ENCODE results near the gene ZNF471.
A peak's percentile ranks its signal among the peaks of the same experiment; 100 is the strongest.

The ZNF471 gene

DNA sequence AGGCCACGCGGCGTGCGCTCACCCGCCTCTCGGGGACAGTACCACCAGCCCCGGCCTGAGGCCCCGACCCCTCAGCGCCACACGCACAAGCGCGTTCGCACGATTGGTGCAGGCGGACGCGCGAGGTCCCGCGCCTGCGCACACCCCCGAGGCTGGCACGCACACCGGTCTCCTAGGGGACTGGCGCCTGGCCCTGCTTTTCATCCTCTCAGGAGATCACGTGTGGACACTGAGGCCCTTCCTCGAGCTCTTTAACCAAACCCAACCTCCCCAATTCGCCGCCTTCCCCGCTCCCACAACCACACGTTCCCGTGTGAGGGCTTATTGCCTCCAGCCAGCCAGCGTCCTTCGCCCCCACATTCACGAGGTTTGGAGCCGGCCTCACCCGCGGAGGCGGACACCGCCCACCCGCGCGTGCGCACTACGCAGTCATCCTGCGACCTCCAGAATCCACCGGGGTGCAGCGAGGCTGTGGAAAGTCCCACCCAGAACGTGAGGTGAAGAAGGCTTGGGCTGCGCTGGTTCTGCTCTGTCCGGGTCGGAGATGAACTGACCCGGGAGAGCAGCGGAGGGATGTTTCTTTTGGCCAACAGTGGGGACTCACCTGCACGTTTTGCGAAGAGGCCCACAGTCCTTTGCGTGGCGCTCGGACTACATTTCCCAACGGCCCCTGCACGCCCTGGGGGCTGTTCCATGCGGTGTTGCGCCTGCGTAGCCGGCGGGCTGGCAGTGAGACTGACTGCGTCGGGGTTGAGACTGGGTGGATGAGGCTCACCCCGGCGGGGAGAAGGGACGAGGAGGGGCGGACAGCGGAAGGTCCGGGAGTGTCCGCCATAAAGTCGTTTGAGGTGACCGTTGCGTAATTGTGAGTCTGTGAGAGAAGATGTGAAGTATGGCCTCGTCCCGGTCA is 30.0 kb upstream of the ZNF471 start:
- Histone ChIP-seq H3K4ac (ENCODE audit: low read depth, low read length) (peak overlapping the region; percentile 17), H3K27ac (ENCODE audit: low read depth, low read length) (no peak overlapping the region), H3K4me1 (ENCODE audit: control insufficient read depth in 1 of 2, insufficient read depth in 2 of 2, low read length in 2 of 2) (peaks cover 5 to 10% of the 10 kb centered on the region in 2 experiments), H2BK5ac (ENCODE audit: low read depth, low read length, poor library complexity) (peak overlapping the region; percentile 59), H3K79me1 (ENCODE audit: low read length) (peaks cover 13% of the 10 kb centered on the region), H3K9me3 (ENCODE audit: insufficient read depth, low read depth, low read length) (peaks cover 3% of the 10 kb centered on the region), H4K91ac (ENCODE audit: low read depth, low read length) (peak overlapping the region; percentile 60), H3K14ac (ENCODE audit: low read length) (peak overlapping the region; percentile 50), H3K4me3 (ENCODE audit: low read depth, low read length) (peak overlapping the region; percentile 100), H4K8ac (ENCODE audit: low read depth, low read length) (peak overlapping the region; percentile 90), H3K27me3 (ENCODE audit: insufficient read depth, low read length) (no peaks in the 10 kb centered on the region), H2AK5ac (ENCODE audit: low read length) (no peak overlapping the region), H2BK120ac (ENCODE audit: insufficient read depth, low read length, poor library complexity) (peak overlapping the region; percentile 43), H3K79me2 (ENCODE audit: control insufficient read depth, insufficient read depth, low read length, poor library complexity) (peaks cover 11% of the 10 kb centered on the region), H3K18ac (ENCODE audit: low read length) (peak overlapping the region; percentile 68), H2BK12ac (ENCODE audit: low read length) (no peak overlapping the region), H3K4me2 (ENCODE audit: low read length) (peak overlapping the region; percentile 92), H2AFZ (ENCODE audit: insufficient read depth, low read length, poor library complexity) (peak overlapping the region; percentile 96), H3K9ac (ENCODE audit: low read length) (peak overlapping the region; percentile 81), H3K23ac (ENCODE audit: low read length) (no peak overlapping the region), H3K36me3 (ENCODE audit: control insufficient read depth in 1 of 2, insufficient read depth in 2 of 2, low read length in 2 of 2) (no peaks in the 10 kb centered on the region), H4K12ac (ENCODE audit: low read depth, low read length) (peak overlapping the region; percentile 67)
- peak; percentile 52 to 87 for DNase-seq
- no CpG with 5 or more reads among the region's 80 CpGs for WGBS (ENCODE audit: extremely low coverage, insufficient coverage, insufficient read length)

DNA sequence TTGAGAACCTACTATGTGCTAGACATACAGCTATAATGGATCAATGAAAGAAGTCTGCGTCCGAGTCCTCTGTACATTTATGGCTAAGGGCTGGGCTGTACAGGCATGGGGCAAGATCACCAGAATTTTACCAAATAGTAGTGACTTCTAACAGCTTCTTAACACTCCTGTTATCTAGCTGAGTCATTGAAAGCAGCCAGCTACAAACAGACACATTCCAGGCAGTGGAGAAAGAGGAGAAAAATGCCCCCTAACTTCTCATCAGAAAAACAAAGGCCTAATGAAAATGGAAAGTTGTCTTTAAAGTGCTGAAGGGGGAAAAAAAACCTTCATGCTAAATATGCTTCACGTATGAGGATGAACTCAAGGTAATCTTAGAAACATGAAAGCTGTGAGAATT is 16.3 kb upstream of the ZNF471 start:
- Histone ChIP-seq H3K4ac (ENCODE audit: low read depth, low read length) (no peak overlapping the region), H3K4me3 (ENCODE audit: low read depth, low read length) (no peak overlapping the region), H3K14ac (ENCODE audit: low read length) (no peak overlapping the region), H3K36me3 (ENCODE audit: control insufficient read depth in 1 of 2, insufficient read depth in 2 of 2, low read length in 2 of 2) (peaks cover 2 to 5% of the 10 kb centered on the region in 2 experiments), H3K18ac (ENCODE audit: low read length) (no peak overlapping the region), H4K91ac (ENCODE audit: low read depth, low read length) (no peak overlapping the region), H3K79me2 (ENCODE audit: control insufficient read depth, insufficient read depth, low read length, poor library complexity) (no peaks in the 10 kb centered on the region), H3K27ac (ENCODE audit: low read depth, low read length) (peak overlapping the region; percentile 72), H3K4me2 (ENCODE audit: low read length) (no peak overlapping the region), H3K9ac (ENCODE audit: low read length) (no peak overlapping the region), H3K4me1 (ENCODE audit: control insufficient read depth in 1 of 2, insufficient read depth in 2 of 2, low read length in 2 of 2) (peaks cover 2 to 6% of the 10 kb centered on the region in 2 experiments), H2BK120ac (ENCODE audit: insufficient read depth, low read length, poor library complexity) (no peak overlapping the region), H2AFZ (ENCODE audit: insufficient read depth, low read length, poor library complexity) (no peak overlapping the region), H2AK5ac (ENCODE audit: low read length) (no peak overlapping the region), H4K8ac (ENCODE audit: low read depth, low read length) (no peak overlapping the region), H3K23ac (ENCODE audit: low read length) (no peak overlapping the region), H4K12ac (ENCODE audit: low read depth, low read length) (no peak overlapping the region), H3K9me3 (ENCODE audit: insufficient read depth, low read depth, low read length) (peaks cover 6% of the 10 kb centered on the region), H3K79me1 (ENCODE audit: low read length) (no peaks in the 10 kb centered on the region), H2BK5ac (ENCODE audit: low read depth, low read length, poor library complexity) (no peak overlapping the region), H3K27me3 (ENCODE audit: insufficient read depth, low read length) (no peaks in the 10 kb centered on the region), H2BK12ac (ENCODE audit: low read length) (no peak overlapping the region)
- WGBS (ENCODE audit: extremely low coverage, insufficient coverage, insufficient read length) = no CpG with 5 or more reads among the region's 3 CpGs
- no peak for DNase-seq

GRCh38 chr19:56504581-56504980 is 3.1 kb upstream of the ZNF471 start:
- Histone ChIP-seq H4K8ac (ENCODE audit: low read depth, low read length) (no peak overlapping the region), H3K79me2 (ENCODE audit: control insufficient read depth, insufficient read depth, low read length, poor library complexity) (peaks cover 5% of the 10 kb centered on the region), H2BK12ac (ENCODE audit: low read length) (no peak overlapping the region), H3K4ac (ENCODE audit: low read depth, low read length) (no peak overlapping the region), H2AK5ac (ENCODE audit: low read length) (no peak overlapping the region), H3K18ac (ENCODE audit: low read length) (no peak overlapping the region), H3K79me1 (ENCODE audit: low read length) (peaks cover 2% of the 10 kb centered on the region), H4K12ac (ENCODE audit: low read depth, low read length) (no peak overlapping the region), H3K4me1 (ENCODE audit: control insufficient read depth in 1 of 2, insufficient read depth in 2 of 2, low read length in 2 of 2) (peaks cover 3 to 8% of the 10 kb centered on the region in 2 experiments), H2BK5ac (ENCODE audit: low read depth, low read length, poor library complexity) (no peak overlapping the region), H3K27me3 (ENCODE audit: insufficient read depth, low read length) (no peaks in the 10 kb centered on the region), H3K23ac (ENCODE audit: low read length) (no peak overlapping the region), H4K91ac (ENCODE audit: low read depth, low read length) (no peak overlapping the region), H2AFZ (ENCODE audit: insufficient read depth, low read length, poor library complexity) (no peak overlapping the region), H3K4me2 (ENCODE audit: low read length) (no peak overlapping the region), H2BK120ac (ENCODE audit: insufficient read depth, low read length, poor library complexity) (no peak overlapping the region), H3K36me3 (ENCODE audit: control insufficient read depth in 1 of 2, insufficient read depth in 2 of 2, low read length in 2 of 2) (no peaks in the 10 kb centered on the region), H3K14ac (ENCODE audit: low read length) (no peak overlapping the region), H3K9me3 (ENCODE audit: insufficient read depth, low read depth, low read length) (peaks cover 2% of the 10 kb centered on the region), H3K27ac (ENCODE audit: low read depth, low read length) (no peak overlapping the region), H3K4me3 (ENCODE audit: low read depth, low read length) (no peak overlapping the region), H3K9ac (ENCODE audit: low read length) (no peak overlapping the region)
- no CpG with 5 or more reads among the region's 2 CpGs for WGBS (ENCODE audit: extremely low coverage, insufficient coverage, insufficient read length)
- DNase-seq = no peak

GRCh38 chr19:56508290-56508778 is 679 bp downstream of the ZNF471 start:
- no peak overlapping the region for H4K91ac ChIP-seq (ENCODE audit: low read depth, low read length)
- peak overlapping the region; percentile 92 for H2AFZ ChIP-seq (ENCODE audit: insufficient read depth, low read length, poor library complexity)
- H2AK5ac ChIP-seq (ENCODE audit: low read length) = no peak overlapping the region
- no peak overlapping the region for H3K4ac ChIP-seq (ENCODE audit: low read depth, low read length)
- peak overlapping the region; percentile 60 for H3K14ac ChIP-seq (ENCODE audit: low read length)
- H3K9me3 ChIP-seq (ENCODE audit: insufficient read depth, low read depth, low read length) = peaks cover 2% of the 10 kb centered on the region
- peak overlapping the region; percentile 4 for H4K8ac ChIP-seq (ENCODE audit: low read depth, low read length)
- no peak overlapping the region for H3K27ac ChIP-seq (ENCODE audit: low read depth, low read length)
- no peak for DNase-seq
- no peak overlapping the region for H2BK120ac ChIP-seq (ENCODE audit: insufficient read depth, low read length, poor library complexity)
- peak overlapping the region; percentile 92 for H3K4me2 ChIP-seq (ENCODE audit: low read length)
- H3K4me3 ChIP-seq (ENCODE audit: low read depth, low read length) = peak overlapping the region; percentile 84
- peaks cover 3 to 8% of the 10 kb centered on the region in 2 experiments for H3K4me1 ChIP-seq (ENCODE audit: control insufficient read depth in 1 of 2, insufficient read depth in 2 of 2, low read length in 2 of 2)
- H2BK12ac ChIP-seq (ENCODE audit: low read length) = no peak overlapping the region
- H3K9ac ChIP-seq (ENCODE audit: low read length) = peak overlapping the region; percentile 73
- peak overlapping the region; percentile 4 for H4K12ac ChIP-seq (ENCODE audit: low read depth, low read length)
- no peaks in the 10 kb centered on the region for H3K27me3 ChIP-seq (ENCODE audit: insufficient read depth, low read length)
- peak overlapping the region; percentile 31 for H3K18ac ChIP-seq (ENCODE audit: low read length)
- H3K79me2 ChIP-seq (ENCODE audit: control insufficient read depth, insufficient read depth, low read length, poor library complexity) = peaks cover 5% of the 10 kb centered on the region
- WGBS (ENCODE audit: extremely low coverage, insufficient coverage, insufficient read length) = no CpG with 5 or more reads among the region's 17 CpGs
- no peak overlapping the region for H2BK5ac ChIP-seq (ENCODE audit: low read depth, low read length, poor library complexity)
- H3K36me3 ChIP-seq (ENCODE audit: control insufficient read depth in 1 of 2, insufficient read depth in 2 of 2, low read length in 2 of 2) = no peaks in the 10 kb centered on the region
- H3K23ac ChIP-seq (ENCODE audit: low read length) = no peak overlapping the region
- peaks cover 2% of the 10 kb centered on the region for H3K79me1 ChIP-seq (ENCODE audit: low read length)
